Panc1 (cell line): ENCODE data around the gene GGT6. TPM values are rescaled to one million over a fixed set of nuclear protein-coding genes. Genes with fewer than 3 reads are reported as not detected.
A peak's percentile ranks its signal among the peaks of the same experiment; 100 is the strongest.

ENCODE experiments used
- ATAC-seq: fragments of 200-7000 bp; cut with Tn5 transposase; 2 replicates; pipeline ENCODE4 v1.9.1; 2020; ENCODE audit warnings: mild to moderate bottlenecking, moderate library complexity
- BruUV-seq: library from RNA; stranded (reverse); fragments of 400-500 nt; replicated peaks from 2 replicates; lab custom pipeline; 2021; lab: Mats Ljungman, UMichigan
- CTCF ChIA-PET: fragments of 300-600 bp; sonication (Branson Sonifier 250); formaldehyde crosslinking; loops from one replicate; lab custom pipeline; 2022; ENCODE audit warnings: antibody characterized with exemption; lab: Charles Lee
- POLR2A ChIA-PET: fragments of 300-600 bp; sonication (Branson Sonifier 250); formaldehyde crosslinking; loops from one replicate; lab custom pipeline; 2022; ENCODE audit warnings: antibody characterized with exemption; lab: Charles Lee
- DNase-seq: peaks from one replicate; pipeline ENCODE4 v3.0.0-alpha.2; 2010; ENCODE audit warnings: low read depth, low spot score
- H3K27ac ChIP-seq: 2 replicates; pipeline ENCODE4 v1.5.1; 2011; ENCODE audit warnings: mild to moderate bottlenecking, low read length, inconsistent platforms
- H3K27me3 ChIP-seq: fragments of 200-500 bp; sonication (Bioruptor generic); 2 replicates; pipeline ENCODE4 v1.6.0; 2014; ENCODE audit warnings: low read length, inconsistent platforms; ENCODE audit not compliant: control insufficient read depth, insufficient read depth
- H3K36me3 ChIP-seq: fragments of 200-500 bp; sonication (Bioruptor generic); 2 replicates; pipeline ENCODE4 v1.5.1; 2014; ENCODE audit warnings: inconsistent platforms, mild to moderate bottlenecking, low read length, moderate library complexity; ENCODE audit not compliant: control insufficient read depth, insufficient read depth
- H3K4me1 ChIP-seq: 2 replicates; pipeline ENCODE4 v1.5.1; 2011; ENCODE audit warnings: inconsistent platforms, mild to moderate bottlenecking, low read length, moderate library complexity; ENCODE audit not compliant: control insufficient read depth, insufficient read depth
- H3K4me3 ChIP-seq, 2 experiments: 2 replicates each; pipeline ENCODE4 v1.5.1; 2011 to 2012; ENCODE audit warnings: low read depth in 2 of 2, low read length in 2 of 2, mild to moderate bottlenecking in 2 of 2, inconsistent platforms in 1 of 2, moderate library complexity in 1 of 2
- H3K9me3 ChIP-seq: fragments of 200-500 bp; sonication (Bioruptor generic); 2 replicates; pipeline ENCODE4 v1.5.1; 2014; ENCODE audit warnings: low read depth, mild to moderate bottlenecking, inconsistent platforms, low read length, moderate library complexity; ENCODE audit not compliant: control insufficient read depth, insufficient read depth
- CTCF ChIP-seq: fragments of 450-650 bp; IDR thresholded peaks from 2 replicates; pipeline ENCODE4 v1.5.1; 2017; ENCODE audit warnings: mild to moderate bottlenecking
- POLR2AphosphoS5 ChIP-seq: IDR thresholded peaks from 2 replicates; pipeline ENCODE4 v1.6.1; 2012; ENCODE audit warnings: mild to moderate bottlenecking, low read depth, low read length, moderate library complexity
- REST ChIP-seq, 2 experiments: IDR thresholded peaks; 2 replicates each; pipeline ENCODE4 v1.6.1; 2011 to 2012; ENCODE audit warnings: low read depth in 2 of 2, control low read depth in 1 of 2, low read length in 1 of 2, mild to moderate bottlenecking in 1 of 2, moderate library complexity in 1 of 2; ENCODE audit not compliant: insufficient read depth in 1 of 2
- SIN3A ChIP-seq: IDR thresholded peaks from 2 replicates; pipeline ENCODE4 v1.6.1; 2012; ENCODE audit warnings: low read depth, mild to moderate bottlenecking, low read length, moderate library complexity, borderline replicate concordance; ENCODE audit not compliant: insufficient read depth
- TCF7L2 ChIP-seq: IDR thresholded peaks from 2 replicates; pipeline ENCODE4 v1.6.1; 2011; ENCODE audit warnings: mild to moderate bottlenecking, low read depth, low read length, inconsistent platforms
- in situ Hi-C: cut with HindIII; loops from 2 replicates; pipeline ENCODE4 v1.10.0; 2016; ENCODE audit warnings: low sequenced_read_pairs, low pct_unique_long_range_greater_than_20kb
- intact Hi-C: fragments of 100-400 bp; cut with micrococcal nuclease; formaldehyde crosslinking; loops from one replicate; pipeline ENCODE4 v1.10.0; 2022; ENCODE audit not compliant: unreplicated experiment
- total RNA-seq: library from RNA; stranded (reverse); gene quantifications from one replicate; pipeline ENCODE4 v1.2.1, GENCODE V29; 2021; ENCODE audit not compliant: unreplicated experiment

Gene GGT6
- total RNA-seq, 1 experiment from 2014 or later: not detected

GRCh38 chr17:4540224-4540651 lies 20.1 kb downstream of the GGT6 start:
- CTCF ChIA-PET: no interaction called here
- H3K4me1 ChIP-seq: peaks cover 22% of the 10 kb centered on the region
- no peaks in the 10 kb centered on the region for H3K9me3 ChIP-seq
- in situ Hi-C loops (no loop called here), intact Hi-C loops (no loop called here)
- no peak overlapping the region for H3K4me3 ChIP-seq
- peaks cover 3% of the 10 kb centered on the region; the same call in 1 of the 2 replicates for H3K36me3 ChIP-seq
- H3K27ac ChIP-seq: no peak overlapping the region
- DNase-seq: no peak
- no peak for TF ChIP-seq POLR2AphosphoS5
- TF ChIP-seq CTCF: peak; percentile 71; the same call in 1 of the 2 replicates
- no peak for ATAC-seq
- no peaks in the 10 kb centered on the region for H3K27me3 ChIP-seq
- no TSS peak for BruUV-seq
- POLR2A ChIA-PET: no interaction called here

GRCh38 chr17:4539576-4540223 lies 20.7 kb downstream of the GGT6 start:
- Histone ChIP-seq H3K36me3 (peaks cover 3% of the 10 kb centered on the region; the same call in 1 of the 2 replicates), H3K4me3 (no peak overlapping the region), H3K4me1 (peaks cover 24% of the 10 kb centered on the region), H3K9me3 (no peaks in the 10 kb centered on the region), H3K27me3 (no peaks in the 10 kb centered on the region), H3K27ac (no peak overlapping the region)
- ChIA-PET CTCF (no interaction called here), POLR2A (no interaction called here)
- in situ Hi-C loops: no loop called here
- no peak for ATAC-seq
- no peak for DNase-seq
- no TSS peak for BruUV-seq
- intact Hi-C loops: no loop called here
- TF ChIP-seq REST (IDR thresholded peaks at IDR 0.05; ENCODE audit: insufficient read depth in 1 of 2, low read depth in 2 of 2, low read length in 1 of 2) (no peak), CTCF (no peak), SIN3A (no peak), TCF7L2 (no peak), POLR2AphosphoS5 (no peak)
